GM13976 (cell line): ENCODE measurements around the gene PI16.
A peak's percentile ranks its signal among the peaks of the same experiment; 100 is the strongest.

Experiments used
- DNase-seq: peaks from one replicate; pipeline ENCODE4 v3.0.0; 2012; ENCODE audit warnings: low spot score
- CTCF ChIP-seq: IDR thresholded peaks from 2 replicates; pipeline ENCODE4 v1.5.1; 2012; ENCODE audit warnings: borderline replicate concordance, mild to moderate bottlenecking; ENCODE audit not compliant: insufficient read depth; ENCODE audit errors: extremely low read depth, missing control alignments, control extremely low read depth
- in situ Hi-C: fragments of 300-500 bp; cut with MboI; formaldehyde crosslinking; loops from one replicate; pipeline ENCODE4 v1.12.0; 2022; ENCODE audit warnings: low sequenced_read_pairs, mixed read lengths, inconsistent platforms; ENCODE audit not compliant: unreplicated experiment

PI16 gene

GRCh38 chr6:36961441-36962435 lies 7.2 kb downstream of the PI16 start:
- in situ Hi-C loops, result no loop called here
- no peak for TF ChIP-seq CTCF
- DNase-seq, result no peak

GRCh38 chr6:36962874-36963273 lies 8.3 kb downstream of the PI16 start:
- no peak for TF ChIP-seq CTCF
- DNase-seq, result peak; percentile 91
- in situ Hi-C loops, result no loop called here

- DNase-seq, result peak; percentile 71
- TF ChIP-seq CTCF, result no peak
These were observed 9.1 kb downstream of the PI16 start for GRCh38 chr6:36963451-36964290.

GRCh38 chr6:36964349-36964748 lies 9.8 kb downstream of the PI16 start:
- in situ Hi-C loops, result no loop called here
- TF ChIP-seq CTCF, result no peak
- DNase-seq, result no peak

More at GRCh38 chr6:36963451-36964290, 9.1 kb downstream of the PI16 start:
- in situ Hi-C loops, result no loop called here

GRCh38 chr6:36964908-36965307 lies 10.4 kb downstream of the PI16 start:
- no peak for DNase-seq
- TF ChIP-seq CTCF, result no peak
- in situ Hi-C loops, result no loop called here

- DNase-seq, result no peak
- in situ Hi-C loops, result no loop called here
- no peak for TF ChIP-seq CTCF
These were observed 12.8 kb downstream of the PI16 start for GRCh38 chr6:36967301-36967700.
